Left lung (tissue), 10 donors: ENCODE data around the gene ABCC1. TPM values are rescaled to one million over a fixed set of nuclear protein-coding genes. Genes with fewer than 3 reads are reported as not detected.

Source experiments
- ATAC-seq: fragments of 200-7000 bp; cut with Tn5 transposase; one replicate; pipeline ENCODE4 v1.9.1; 2020; ENCODE audit warnings: moderate library complexity
- DNase-seq, 4 donors: peaks; one replicate each; pipeline ENCODE4 v3.0.0-alpha.2; 2013 to 2020
- H3K27ac ChIP-seq, 2 donors: fragments of 200-600 bp; sonication (generic) in 1 of 2; one replicate each; pipeline versions ENCODE4 v1.5.0 to v1.8.0; 2020 to 2021
- H3K27me3 ChIP-seq, 2 donors: fragments of 200-600 bp; sonication (generic) in 1 of 2; one replicate each; pipeline versions ENCODE4 v1.5.0 to v1.8.0; 2020 to 2021
- H3K36me3 ChIP-seq, 2 donors: fragments of 200-600 bp; sonication (generic) in 1 of 2; one replicate each; pipeline versions ENCODE4 v1.5.0 to v1.8.0; 2020 to 2021
- H3K4me1 ChIP-seq, 2 donors: fragments of 200-600 bp; one replicate each; pipeline ENCODE4 v1.8.0; 2021
- H3K4me3 ChIP-seq, 2 donors: fragments of 200-600 bp; sonication (generic) in 1 of 2; one replicate each; pipeline versions ENCODE4 v1.5.0 to v1.8.0; 2020 to 2021; ENCODE audit warnings: mild to moderate bottlenecking in 1 of 2
- H3K9me3 ChIP-seq, 2 donors: fragments of 200-600 bp; sonication (generic) in 1 of 2; one replicate each; pipeline versions ENCODE4 v1.5.0 to v1.8.0; 2020 to 2021
- intact Hi-C, 2 donors: fragments of 100-400 bp; cut with DNase I; formaldehyde crosslinking; loops; one replicate each; pipeline versions ENCODE4 v1.11.2 to v1.14.2; 2022
- polyA plus RNA-seq, 6 donors: library from polyadenylated mRNA; unstranded; fragments of 120-200 nt; gene quantifications; one replicate each; pipeline ENCODE4 v1.2.1, GENCODE V29; 2013; ENCODE audit not compliant: insufficient read length in 6 of 6
- total RNA-seq, 2 donors: library from RNA; stranded (reverse); fragmentation: NEBNext Ultra II Directional; extraction: Animal tissue kit (Norgen Biotek cat#: 25700); gene quantifications; one replicate each; pipeline ENCODE4 v1.2.1, GENCODE V29; 2021
- TF ChIP-seq, protein P1 (sequence below), 2 donors: fragments of 200-600 bp; sonication (generic) in 1 of 2; IDR thresholded peaks; one replicate each; pipeline versions ENCODE4 v1.5.0 to v1.8.0; 2021; ENCODE audit warnings: antibody characterized with exemption in 2 of 2
- donor health status: DM: no; HTN: yes; CAD: no.
- donor health status: DM: no; HTN: no; CAD: no.

The ABCC1 gene
- total and polyA plus RNA-seq, 8 donors, result 29.3 to 44.6 (median 31.7) TPM

- intact Hi-C loops, result no loop called here
- no peak for ATAC-seq
- TF ChIP-seq, protein P1, sequence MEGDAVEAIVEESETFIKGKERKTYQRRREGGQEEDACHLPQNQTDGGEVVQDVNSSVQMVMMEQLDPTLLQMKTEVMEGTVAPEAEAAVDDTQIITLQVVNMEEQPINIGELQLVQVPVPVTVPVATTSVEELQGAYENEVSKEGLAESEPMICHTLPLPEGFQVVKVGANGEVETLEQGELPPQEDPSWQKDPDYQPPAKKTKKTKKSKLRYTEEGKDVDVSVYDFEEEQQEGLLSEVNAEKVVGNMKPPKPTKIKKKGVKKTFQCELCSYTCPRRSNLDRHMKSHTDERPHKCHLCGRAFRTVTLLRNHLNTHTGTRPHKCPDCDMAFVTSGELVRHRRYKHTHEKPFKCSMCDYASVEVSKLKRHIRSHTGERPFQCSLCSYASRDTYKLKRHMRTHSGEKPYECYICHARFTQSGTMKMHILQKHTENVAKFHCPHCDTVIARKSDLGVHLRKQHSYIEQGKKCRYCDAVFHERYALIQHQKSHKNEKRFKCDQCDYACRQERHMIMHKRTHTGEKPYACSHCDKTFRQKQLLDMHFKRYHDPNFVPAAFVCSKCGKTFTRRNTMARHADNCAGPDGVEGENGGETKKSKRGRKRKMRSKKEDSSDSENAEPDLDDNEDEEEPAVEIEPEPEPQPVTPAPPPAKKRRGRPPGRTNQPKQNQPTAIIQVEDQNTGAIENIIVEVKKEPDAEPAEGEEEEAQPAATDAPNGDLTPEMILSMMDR (IDR thresholded peaks at IDR 0.05), result no peak
- Histone ChIP-seq H3K4me1 (peaks cover 7 to 54% of the 10 kb centered on the region in 2 donors), H3K36me3 (peaks cover 0 to 16% of the 10 kb centered on the region in 2 donors), H3K27ac (no peak overlapping the region), H3K9me3 (no peaks in the 10 kb centered on the region), H3K27me3 (no peaks in the 10 kb centered on the region), H3K4me3 (no peak overlapping the region)
- no peak for DNase-seq
These were observed 43.7 kb downstream of the ABCC1 start for GRCh38 chr16:15993128-15993527.

DNA sequence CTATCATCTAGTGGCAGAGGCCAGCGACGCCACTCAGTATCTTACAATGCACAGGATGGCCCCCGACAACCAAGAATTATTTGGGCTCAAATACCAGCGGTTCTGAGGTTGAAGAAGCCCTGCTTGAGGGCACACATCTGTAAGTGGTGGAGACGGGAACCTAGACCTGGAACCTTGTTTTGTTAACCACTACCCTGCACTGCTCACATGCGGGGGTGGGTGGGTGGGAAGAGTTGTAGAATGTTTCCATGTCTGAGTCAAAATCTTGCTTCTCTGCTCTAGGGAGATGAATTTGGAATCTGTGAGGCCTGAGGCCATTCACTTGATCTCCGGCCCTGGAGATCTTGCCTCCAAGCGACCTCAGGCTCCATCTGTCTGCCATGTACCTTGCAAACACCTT is 44.1 kb downstream of the ABCC1 start:
- DNase-seq (no peak), ATAC-seq (no peak)
- Histone ChIP-seq H3K27me3 (no peaks in the 10 kb centered on the region), H3K27ac (no peak overlapping the region), H3K9me3 (no peaks in the 10 kb centered on the region), H3K4me3 (no peak overlapping the region), H3K4me1 (peaks cover 7 to 54% of the 10 kb centered on the region in 2 donors), H3K36me3 (peaks cover 0 to 16% of the 10 kb centered on the region in 2 donors)
- intact Hi-C loops, result no loop called here
- TF ChIP-seq, protein P1 (IDR thresholded peaks at IDR 0.05), result no peak

GRCh38 chr16:15993946-15994665 is 44.7 kb downstream of the ABCC1 start:
- DNase-seq (no peak), ATAC-seq (no peak)
- no peaks in the 10 kb centered on the region for H3K9me3 ChIP-seq
- H3K4me1 ChIP-seq, result peaks cover 7 to 55% of the 10 kb centered on the region in 2 donors
- peak overlapping the region in 1 of 2 donors; percentile 18 for H3K27ac ChIP-seq
- no peaks in the 10 kb centered on the region for H3K27me3 ChIP-seq
- H3K36me3 ChIP-seq, result peaks cover 0 to 16% of the 10 kb centered on the region in 2 donors
- TF ChIP-seq, protein P1 (IDR thresholded peaks at IDR 0.05), result no peak
- intact Hi-C loops, result no loop called here
- no peak overlapping the region for H3K4me3 ChIP-seq

GRCh38 chr16:15996432-15997109 is 47.2 kb downstream of the ABCC1 start:
- Histone ChIP-seq H3K9me3 (no peaks in the 10 kb centered on the region), H3K27ac (peak overlapping the region; percentile 18 to 73), H3K4me1 (peaks cover 7 to 47% of the 10 kb centered on the region in 2 donors), H3K4me3 (no peak overlapping the region), H3K36me3 (peaks cover 0 to 11% of the 10 kb centered on the region in 2 donors), H3K27me3 (no peaks in the 10 kb centered on the region)
- peak; percentile 64 for ATAC-seq
- intact Hi-C loops, result no loop called here
- peak in 3 of 4 donors; percentile 26 to 50 (median 41) for DNase-seq
- TF ChIP-seq, protein P1 (IDR thresholded peaks at IDR 0.05), result no peak

DNA sequence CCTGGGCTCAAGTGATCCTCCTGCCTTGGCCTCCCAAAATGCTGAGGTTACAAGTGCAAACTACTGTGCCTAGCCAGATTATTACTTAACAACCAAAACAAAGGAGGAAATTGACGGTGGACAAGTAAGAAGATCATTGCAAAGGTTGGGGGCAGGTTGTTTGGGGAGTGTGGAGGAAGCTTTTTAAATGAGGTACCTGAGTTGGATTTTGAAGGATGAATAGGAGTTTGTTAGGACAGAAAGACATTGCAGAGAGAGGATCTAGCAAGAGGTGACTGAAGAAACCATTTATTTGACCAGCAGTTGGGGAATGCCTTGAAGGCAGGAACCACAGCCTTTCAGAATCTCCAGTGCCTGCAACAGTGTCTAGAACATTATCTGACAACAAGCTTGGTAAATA is 51.3 kb downstream of the ABCC1 start:
- intact Hi-C loops, result no loop called here

More for the DNA sequence above, 51.3 kb downstream of the ABCC1 start:
- Histone ChIP-seq H3K36me3 (no peaks in the 10 kb centered on the region), H3K27ac (no peak overlapping the region), H3K27me3 (no peaks in the 10 kb centered on the region), H3K9me3 (no peaks in the 10 kb centered on the region), H3K4me3 (no peak overlapping the region), H3K4me1 (peaks cover 7 to 40% of the 10 kb centered on the region in 2 donors)
- DNase-seq (no peak), ATAC-seq (no peak)
- TF ChIP-seq, protein P1 (IDR thresholded peaks at IDR 0.05), result no peak
